Vagina (tissue), 2 donors: ENCODE results near the gene FAS.

Experiments
- CTCF ChIP-seq, 3 experiments: fragments of 450-650 bp in 2 of 3; fragments of 200-600 bp in 1 of 3; sonication (generic) in 1 of 3; IDR thresholded peaks; one replicate each; pipeline ENCODE4 v1.5.1; 2017 to 2019; ENCODE audit warnings: antibody characterized with exemption in 3 of 3, mild to moderate bottlenecking in 2 of 3, moderate library complexity in 2 of 3
- POLR2A ChIP-seq, 2 donors: fragments of 450-650 bp; IDR thresholded peaks; one replicate each; pipeline ENCODE4 v1.6.1; 2017; ENCODE audit warnings: antibody characterized with exemption in 2 of 2, mild to moderate bottlenecking in 2 of 2, moderate library complexity in 2 of 2
- POLR2AphosphoS5 ChIP-seq, 2 donors: sonication (generic); formaldehyde crosslinking; IDR thresholded peaks; one replicate each; pipeline ENCODE4 v1.9.0; 2017; ENCODE audit warnings: antibody characterized with exemption in 2 of 2, mild to moderate bottlenecking in 2 of 2, low read depth in 1 of 2; ENCODE audit not compliant: insufficient read depth in 1 of 2

GRCh38 chr10:88991899-88992320, 1.3 kb downstream of the FAS start:
- TF ChIP-seq CTCF (IDR thresholded peaks at IDR 0.05) (no peak), POLR2AphosphoS5 (IDR thresholded peaks at IDR 0.05; ENCODE audit: insufficient read depth in 1 of 2, low read depth in 1 of 2) (no peak), POLR2A (IDR thresholded peaks at IDR 0.05) (no peak)
